Ovary (tissue), 9 donors: ENCODE results near the gene CCDC177. TPM values are rescaled to one million over a fixed set of nuclear protein-coding genes. Genes with fewer than 3 reads are reported as not detected.

ENCODE experiments used
- DNase-seq, 5 donors: peaks; one replicate each; pipeline ENCODE4 v3.0.0-alpha.2; 2019 to 2020
- H3K27ac ChIP-seq, 2 donors: fragments of 200-600 bp; one replicate each; pipeline versions ENCODE4 v1.5.1 to v1.8.0; 2019 to 2022
- H3K27me3 ChIP-seq: fragments of 200-600 bp; one replicate; pipeline ENCODE4 v1.8.0; 2022
- H3K36me3 ChIP-seq: fragments of 200-600 bp; sonication (generic); one replicate; pipeline ENCODE4 v1.5.1; 2019
- H3K4me1 ChIP-seq: one replicate; pipeline ENCODE4 v1.8.1; 2013; ENCODE audit warnings: mild to moderate bottlenecking, moderate library complexity; ENCODE audit not compliant: insufficient read depth
- H3K4me3 ChIP-seq: fragments of 200-600 bp; sonication (generic); one replicate; pipeline ENCODE4 v1.5.1; 2017
- H3K9me3 ChIP-seq, 2 donors: fragments of 200-600 bp in 1 of 2; sonication (generic) in 1 of 2; one replicate each; pipeline versions ENCODE4 v1.5.1 to v1.8.1; 2013 to 2019; ENCODE audit warnings: mild to moderate bottlenecking in 1 of 2, moderate library complexity in 1 of 2
- EP300 ChIP-seq: sonication (generic); formaldehyde crosslinking; IDR thresholded peaks from one replicate; pipeline ENCODE4 v1.6.1; 2017; ENCODE audit warnings: antibody characterized with exemption
- POLR2A ChIP-seq: fragments of 450-650 bp; IDR thresholded peaks from one replicate; pipeline ENCODE4 v1.6.1; 2017; ENCODE audit warnings: antibody characterized with exemption, mild to moderate bottlenecking, moderate library complexity
- WGBS, 3 donors: extraction: QIAGEN DNeasy Blood & Tissue Kit in 1 of 3; methylation state at CpG; one replicate each; pipeline versions ENCODE4 v1.1.5 to v1.1.7; 2013 to 2017; 5-methylcytosine and 5-hydroxymethylcytosine counted together
- intact Hi-C, 4 donors: fragments of 100-400 bp; cut with DNase I; formaldehyde crosslinking; loops; one replicate each; pipeline versions ENCODE4 v1.11.0 to v1.15.1; 2022 to 2023
- polyA plus RNA-seq, 2 donors: library from polyadenylated mRNA; stranded (reverse); fragments of 200-250 nt in 1 of 2; fragments of 350-450 nt in 1 of 2; fragmentation: Illumina TruSeq in 1 of 2; extraction: RNeasy Lipid Tissue Mini Kit (QIAGEN cat#74804) in 1 of 2; gene quantifications; one replicate each; pipeline ENCODE4 v1.2.3, GENCODE V29; 2013 to 2014
- total RNA-seq, 7 donors: library from RNA; depleted of rRNA in 2 of 7; stranded (reverse); fragments of >200 nt in 2 of 7; fragmentation: NEBNext Ultra II Directional in 3 of 7; extraction: Animal tissue kit (Norgen Biotek cat#: 25700) in 3 of 7; gene quantifications; one replicate each; pipeline versions ENCODE4 v1.1.0 to v1.2.4, GENCODE V29; 2016 to 2023
- TF ChIP-seq, protein P1 (sequence below), 3 donors: fragments of 450-650 bp in 2 of 3; fragments of 200-600 bp in 1 of 3; IDR thresholded peaks; one replicate each; pipeline versions ENCODE4 v1.5.1 to v1.8.0; 2016 to 2022; ENCODE audit warnings: antibody characterized with exemption in 3 of 3, mild to moderate bottlenecking in 1 of 3
- donor health status: DM: no; HTN: no; CAD: no; lungs with moderate emphysema.
- donor health status: DM: no; HTN: no; CAD: no.
- donor health status: Bipolar disorder and iron deficiency.
- donor health status: DM: yes; HTN: yes; CAD: no.
- donor health status: DM: no; HTN: no; CAD: no.
- donor health status: DM: yes; HTN: yes; CAD: no.

CCDC177 gene
- total and polyA plus RNA-seq, 9 donors = 0.04 TPM; not detected in 8

DNA sequence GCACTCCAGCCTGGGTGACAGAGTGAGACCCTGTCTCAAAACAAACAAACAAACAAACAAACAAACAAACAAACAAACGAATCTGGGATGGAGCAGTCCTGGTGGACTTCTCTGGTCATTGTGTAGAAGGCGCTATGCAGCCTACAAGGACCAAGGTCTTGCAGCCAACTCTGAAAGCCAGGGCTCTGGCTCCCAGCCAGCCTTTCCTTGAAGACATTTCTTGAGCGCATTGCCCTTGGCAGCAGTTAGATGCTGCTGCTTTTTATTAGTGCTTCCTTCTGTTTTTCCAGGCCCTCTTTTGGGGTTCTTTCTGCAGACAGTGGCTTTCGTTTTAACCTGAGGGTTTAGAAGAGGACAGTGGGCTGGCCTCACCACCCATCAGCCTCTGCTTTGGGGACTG lies 20.2 kb downstream of the CCDC177 start:
- H3K4me1 ChIP-seq = no peaks in the 10 kb centered on the region
- no peak for TF ChIP-seq EP300
- TF ChIP-seq, protein P1, sequence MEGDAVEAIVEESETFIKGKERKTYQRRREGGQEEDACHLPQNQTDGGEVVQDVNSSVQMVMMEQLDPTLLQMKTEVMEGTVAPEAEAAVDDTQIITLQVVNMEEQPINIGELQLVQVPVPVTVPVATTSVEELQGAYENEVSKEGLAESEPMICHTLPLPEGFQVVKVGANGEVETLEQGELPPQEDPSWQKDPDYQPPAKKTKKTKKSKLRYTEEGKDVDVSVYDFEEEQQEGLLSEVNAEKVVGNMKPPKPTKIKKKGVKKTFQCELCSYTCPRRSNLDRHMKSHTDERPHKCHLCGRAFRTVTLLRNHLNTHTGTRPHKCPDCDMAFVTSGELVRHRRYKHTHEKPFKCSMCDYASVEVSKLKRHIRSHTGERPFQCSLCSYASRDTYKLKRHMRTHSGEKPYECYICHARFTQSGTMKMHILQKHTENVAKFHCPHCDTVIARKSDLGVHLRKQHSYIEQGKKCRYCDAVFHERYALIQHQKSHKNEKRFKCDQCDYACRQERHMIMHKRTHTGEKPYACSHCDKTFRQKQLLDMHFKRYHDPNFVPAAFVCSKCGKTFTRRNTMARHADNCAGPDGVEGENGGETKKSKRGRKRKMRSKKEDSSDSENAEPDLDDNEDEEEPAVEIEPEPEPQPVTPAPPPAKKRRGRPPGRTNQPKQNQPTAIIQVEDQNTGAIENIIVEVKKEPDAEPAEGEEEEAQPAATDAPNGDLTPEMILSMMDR (IDR thresholded peaks at IDR 0.05) = no peak
- TF ChIP-seq POLR2A = no peak
- H3K27ac ChIP-seq = no peak overlapping the region
- H3K27me3 ChIP-seq = no peaks in the 10 kb centered on the region
- no peaks in the 10 kb centered on the region for H3K36me3 ChIP-seq
- 37 to 49% (median 47%) methylated on average over 4 of the region's 4 CpGs for WGBS, 3 donors
- no peak for DNase-seq
- H3K9me3 ChIP-seq = no peaks in the 10 kb centered on the region
- intact Hi-C loops = no loop called here
- H3K4me3 ChIP-seq = no peak overlapping the region

DNA sequence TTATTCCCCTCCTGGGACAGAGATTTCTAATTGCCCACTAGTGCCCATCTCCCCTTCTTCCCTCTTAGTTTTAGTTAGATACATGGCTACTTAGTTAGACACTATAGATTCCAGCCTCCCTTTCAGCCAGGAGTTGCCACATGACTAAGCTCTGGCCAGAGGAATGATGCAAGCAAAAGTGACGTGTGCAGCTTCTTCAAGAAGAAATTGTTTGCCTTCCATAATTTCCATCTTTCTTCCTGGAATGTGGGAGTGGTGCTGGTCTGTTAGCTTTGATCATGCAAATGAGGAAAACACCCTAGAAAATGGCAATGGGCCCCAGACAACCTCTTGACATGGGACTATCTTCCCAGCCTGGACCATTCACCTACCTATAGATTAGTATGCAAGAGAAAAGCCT lies 21.4 kb downstream of the CCDC177 start:
- no peaks in the 10 kb centered on the region for H3K27me3 ChIP-seq
- H3K4me1 ChIP-seq = no peaks in the 10 kb centered on the region
- TF ChIP-seq, protein P1 (IDR thresholded peaks at IDR 0.05) = no peak
- TF ChIP-seq EP300 = no peak
- no peak for TF ChIP-seq POLR2A
- WGBS, 3 donors = 27 to 50% (median 41%) methylated on average over 1 of the region's 1 CpG
- H3K27ac ChIP-seq = no peak overlapping the region
- no peaks in the 10 kb centered on the region for H3K9me3 ChIP-seq
- H3K36me3 ChIP-seq = no peaks in the 10 kb centered on the region
- intact Hi-C loops = no loop called here
- no peak for DNase-seq
- no peak overlapping the region for H3K4me3 ChIP-seq

DNA sequence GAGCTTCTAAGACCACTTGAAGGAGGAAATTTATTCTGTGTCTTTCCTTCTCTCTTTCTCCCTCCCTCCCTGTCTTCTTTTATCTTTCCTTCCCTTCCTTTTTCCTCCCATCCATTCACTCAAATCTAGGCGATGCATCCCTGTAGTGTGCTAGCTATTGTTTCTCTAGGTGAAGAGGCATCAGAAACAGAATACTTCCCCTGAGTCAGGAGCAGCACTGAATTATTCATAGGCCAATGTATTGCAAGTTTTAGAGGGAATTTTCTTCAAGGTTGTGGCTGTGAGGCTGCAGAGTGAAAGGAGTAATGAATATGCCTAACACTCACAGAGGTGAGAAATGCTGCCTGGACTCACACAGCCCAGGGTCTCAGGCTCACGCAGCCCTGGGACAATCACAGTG lies 23.2 kb downstream of the CCDC177 start:
- no peak for TF ChIP-seq POLR2A
- no peak for TF ChIP-seq EP300
- TF ChIP-seq, protein P1 (IDR thresholded peaks at IDR 0.05) = no peak
- intact Hi-C loops = no loop called here
- no peak for DNase-seq
- H3K27ac ChIP-seq = no peak overlapping the region
- H3K36me3 ChIP-seq = no peaks in the 10 kb centered on the region
- peaks cover 2% of the 10 kb centered on the region for H3K4me1 ChIP-seq
- H3K27me3 ChIP-seq = no peaks in the 10 kb centered on the region
- 62 to 74% (median 73%) methylated on average over 2 of the region's 2 CpGs for WGBS, 3 donors
- H3K4me3 ChIP-seq = no peak overlapping the region
- H3K9me3 ChIP-seq = no peaks in the 10 kb centered on the region

DNA sequence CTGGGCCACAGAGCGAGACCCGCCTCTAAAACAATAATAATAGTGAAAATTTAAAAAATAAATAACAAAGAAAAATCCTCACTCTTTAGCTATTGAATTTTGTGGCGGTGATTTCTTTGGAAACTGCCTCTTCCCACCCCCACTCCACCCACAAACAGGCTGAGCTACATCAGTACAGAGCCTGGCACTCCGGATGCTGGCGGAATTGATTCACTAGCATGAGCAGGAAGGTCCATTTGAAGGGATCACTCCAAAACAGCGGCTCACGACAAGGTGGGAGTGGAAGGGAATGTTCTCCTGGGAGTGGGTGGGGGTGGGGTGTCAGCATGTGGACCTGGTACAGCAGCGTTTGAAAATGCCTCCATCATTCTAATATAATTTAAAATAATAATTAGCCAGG lies 26.1 kb downstream of the CCDC177 start:
- Histone ChIP-seq H3K9me3 (no peaks in the 10 kb centered on the region), H3K4me3 (no peak overlapping the region), H3K36me3 (no peaks in the 10 kb centered on the region), H3K27me3 (no peaks in the 10 kb centered on the region), H3K4me1 (peaks cover 2% of the 10 kb centered on the region), H3K27ac (no peak overlapping the region)
- no peak for DNase-seq
- intact Hi-C loops = no loop called here
- 64 to 78% (median 69%) methylated on average over 8 of the region's 8 CpGs for WGBS, 3 donors
- TF ChIP-seq POLR2A (no peak), EP300 (no peak)
- TF ChIP-seq, protein P1 (IDR thresholded peaks at IDR 0.05) = no peak
